ENCODE results near the gene VTI1A.

GRCh38 chr10:112794201-112794600 is 347.2 kb downstream of the VTI1A start:
- TF ChIP-seq CTCF (IDR thresholded peaks at IDR 0.05) (no peak), POLR2A (IDR thresholded peaks at IDR 0.05) (no peak)

Data from upper lobe of left lung (tissue), 4 donors.